ENCODE measurements around the gene CABP4. TPM values are rescaled to one million over a fixed set of nuclear protein-coding genes. Genes with fewer than 3 reads are reported as not detected.

The CABP4 gene
- total and polyA plus RNA-seq, 2 donors (not counting 1 experiment from before 2014, with no cell fraction given) = 3.2 to 5.2 TPM

GRCh38 chr11:67494371-67495233 lies 39.4 kb downstream of the CABP4 start:
- Histone ChIP-seq H3K79me2 (ENCODE audit: control insufficient read depth, insufficient read depth, low read length) (peaks cover 12% of the 10 kb centered on the region), H3K27ac (ENCODE audit: low read length in 2 of 2) (no peak overlapping the region), H3K9me3 (ENCODE audit: control extremely low read depth in 1 of 3, control insufficient read depth in 2 of 3, insufficient read depth in 1 of 3, low read length in 2 of 3) (no peaks in the 10 kb centered on the region), H3K4me1 (ENCODE audit: control insufficient read depth in 2 of 2, insufficient read depth in 2 of 2, low read length in 2 of 2) (no peaks in the 10 kb centered on the region), H3K9ac (ENCODE audit: low read length) (no peak overlapping the region), H3K4me3 (ENCODE audit: control extremely low read depth in 1 of 5, extremely low read depth in 1 of 5, insufficient read depth in 1 of 5, low read depth in 2 of 5, low read length in 4 of 5) (no peak overlapping the region), H3K36me3 (replicated peaks in 1 of 2; ENCODE audit: control extremely low read depth in 1 of 2, control insufficient read depth in 1 of 2, extremely low read depth in 1 of 2, insufficient read depth in 2 of 2, low read length in 1 of 2) (peaks cover 0 to 86% of the 10 kb centered on the region in 2 experiments), H3K27me3 (replicated peaks in 1 of 4; ENCODE audit: control extremely low read depth in 1 of 4, control insufficient read depth in 3 of 4, insufficient read depth in 4 of 4, low read length in 3 of 4) (no peaks in the 10 kb centered on the region), H3K4me2 (replicated peaks; ENCODE audit: low read depth, low read length, poor library complexity, severe bottlenecking) (no peak overlapping the region), H4K20me1 (ENCODE audit: control insufficient read depth, insufficient read depth, low read length, poor library complexity, severe bottlenecking) (peaks cover 45% of the 10 kb centered on the region), H2AFZ (ENCODE audit: insufficient read depth, low read depth, low read length, poor library complexity, severe bottlenecking) (no peak overlapping the region)
- DNase-seq (no peak), ATAC-seq (ENCODE audit: low read depth) (no peak)
- intact Hi-C loops (cut with micrococcal nuclease) = no loop called here
- peaks cover 2% of the 10 kb centered on the region for H3K4me1 Mint-ChIP-seq
- TF ChIP-seq, protein P1, sequence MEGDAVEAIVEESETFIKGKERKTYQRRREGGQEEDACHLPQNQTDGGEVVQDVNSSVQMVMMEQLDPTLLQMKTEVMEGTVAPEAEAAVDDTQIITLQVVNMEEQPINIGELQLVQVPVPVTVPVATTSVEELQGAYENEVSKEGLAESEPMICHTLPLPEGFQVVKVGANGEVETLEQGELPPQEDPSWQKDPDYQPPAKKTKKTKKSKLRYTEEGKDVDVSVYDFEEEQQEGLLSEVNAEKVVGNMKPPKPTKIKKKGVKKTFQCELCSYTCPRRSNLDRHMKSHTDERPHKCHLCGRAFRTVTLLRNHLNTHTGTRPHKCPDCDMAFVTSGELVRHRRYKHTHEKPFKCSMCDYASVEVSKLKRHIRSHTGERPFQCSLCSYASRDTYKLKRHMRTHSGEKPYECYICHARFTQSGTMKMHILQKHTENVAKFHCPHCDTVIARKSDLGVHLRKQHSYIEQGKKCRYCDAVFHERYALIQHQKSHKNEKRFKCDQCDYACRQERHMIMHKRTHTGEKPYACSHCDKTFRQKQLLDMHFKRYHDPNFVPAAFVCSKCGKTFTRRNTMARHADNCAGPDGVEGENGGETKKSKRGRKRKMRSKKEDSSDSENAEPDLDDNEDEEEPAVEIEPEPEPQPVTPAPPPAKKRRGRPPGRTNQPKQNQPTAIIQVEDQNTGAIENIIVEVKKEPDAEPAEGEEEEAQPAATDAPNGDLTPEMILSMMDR (IDR thresholded peaks at IDR 0.05) = no peak
- no peak for TF ChIP-seq EZH2 (IDR thresholded peaks at IDR 0.05; ENCODE audit: borderline replicate concordance, insufficient read depth, low read depth, low read length, poor library complexity, severe bottlenecking)
- POLR2A ChIA-PET = no interaction called here
- H3K27me3 Mint-ChIP-seq = no peaks in the 10 kb centered on the region
- no peak overlapping the region for H3K4me3 Mint-ChIP-seq
- H3K9me3 Mint-ChIP-seq (ENCODE audit: insufficient read depth) = no peaks in the 10 kb centered on the region
- CTCF ChIA-PET = no interaction called here
- WGBS (ENCODE audit: insufficient coverage) = 98% methylated on average over 39 of the region's 59 CpGs
- H3K27ac Mint-ChIP-seq = no peak overlapping the region

Data from B cell (primary cell).